Adipose tissue (tissue), 3 donors: Measurements from ENCODE around the gene APOD. TPM values are rescaled to one million over a fixed set of nuclear protein-coding genes. Genes with fewer than 3 reads are reported as not detected.
"Not testable (repeated sequence)": the region's sequence is repeated elsewhere in the genome, so short reads cannot be mapped to it uniquely, and the experiment has no call there.

Experiments used
- H3K27ac ChIP-seq: one replicate; pipeline ENCODE4 v1.5.1; 2013; ENCODE audit warnings: low read depth, low read length
- WGBS, 3 donors: extraction: QIAGEN DNeasy Blood & Tissue Kit; methylation state at CpG; one replicate each; pipeline ENCODE4 v1.1.7; 2013; 5-methylcytosine and 5-hydroxymethylcytosine counted together
- polyA plus RNA-seq, 3 donors: library from polyadenylated mRNA; stranded (reverse); fragments of 200-250 nt; gene quantifications; one replicate each; pipeline ENCODE4 v1.2.3, GENCODE V29; 2013
- donor health status: healthy with polysubstance abuse.
- donor health status: Bipolar disorder and iron deficiency.
- donor health status: healthy.

Gene APOD
- polyA plus RNA-seq, 3 donors = 70.3 to 618 (median 602) TPM

DNA sequence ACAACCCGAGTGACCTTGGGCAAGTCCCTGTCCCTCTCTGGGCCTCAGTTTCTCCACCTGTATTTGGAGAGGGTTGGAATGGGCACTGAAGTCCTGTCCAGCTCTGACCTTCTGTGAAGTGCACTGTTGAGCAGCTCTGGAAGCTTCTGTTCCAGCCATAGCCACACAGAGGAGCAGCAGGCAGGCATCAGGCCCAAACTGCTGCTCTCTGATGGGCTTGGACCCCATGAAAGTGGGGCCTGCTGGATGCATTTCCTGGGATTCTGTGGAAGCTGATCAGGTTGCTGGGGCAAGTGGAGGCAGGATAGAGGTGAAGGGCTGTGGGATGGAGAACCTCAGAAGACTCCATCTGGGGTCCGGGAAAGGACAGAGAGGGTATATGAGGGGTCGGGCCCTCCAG is 36.7 kb upstream of the APOD start:
- WGBS, 3 donors = 83 to 98% (median 91%) methylated on average over 2 to 3 of the region's 3 CpGs

DNA sequence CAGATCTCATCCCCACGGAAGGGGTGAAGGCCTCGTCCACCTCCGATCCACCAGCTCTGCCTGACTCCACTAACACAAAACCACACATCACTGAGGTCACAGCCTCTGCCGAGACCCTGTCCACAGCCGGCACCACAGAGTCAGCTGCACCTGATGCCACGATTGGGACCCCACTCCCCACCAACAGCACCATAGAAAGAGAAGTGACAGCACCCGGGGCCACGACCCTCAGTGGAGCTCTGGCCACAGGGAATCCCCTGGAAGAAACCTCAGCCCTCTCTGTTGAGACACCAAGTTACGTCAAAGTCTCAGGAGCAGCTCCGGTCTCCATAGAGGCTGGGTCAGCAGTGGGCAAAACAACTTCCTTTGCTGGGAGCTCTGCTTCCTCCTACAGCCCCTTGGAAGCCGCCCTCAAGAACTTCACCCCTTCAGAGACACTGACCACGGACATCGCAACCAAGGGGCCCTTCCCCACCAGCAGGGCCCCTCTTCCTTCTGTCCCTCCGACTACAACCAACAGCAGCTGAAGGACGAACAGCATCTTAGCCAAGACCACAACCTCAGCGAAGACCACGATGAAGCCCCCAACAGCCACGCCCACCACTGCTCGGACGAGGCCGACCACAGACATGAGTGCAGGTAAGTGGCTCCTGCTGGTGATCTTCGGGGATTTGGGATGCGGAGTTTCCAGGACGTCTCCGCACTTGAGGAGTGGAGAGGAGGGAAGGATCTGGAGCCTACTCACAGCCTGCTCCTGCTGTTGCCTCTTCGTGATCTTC is 36.0 kb upstream of the APOD start:
- H3K27ac ChIP-seq = not testable (repeated sequence)
- 71 to 85% (median 75%) methylated on average over 23 to 26 of the region's 26 CpGs for WGBS, 3 donors

More for the DNA sequence above, 36.7 kb upstream of the APOD start:
- H3K27ac ChIP-seq = not testable (repeated sequence)

DNA sequence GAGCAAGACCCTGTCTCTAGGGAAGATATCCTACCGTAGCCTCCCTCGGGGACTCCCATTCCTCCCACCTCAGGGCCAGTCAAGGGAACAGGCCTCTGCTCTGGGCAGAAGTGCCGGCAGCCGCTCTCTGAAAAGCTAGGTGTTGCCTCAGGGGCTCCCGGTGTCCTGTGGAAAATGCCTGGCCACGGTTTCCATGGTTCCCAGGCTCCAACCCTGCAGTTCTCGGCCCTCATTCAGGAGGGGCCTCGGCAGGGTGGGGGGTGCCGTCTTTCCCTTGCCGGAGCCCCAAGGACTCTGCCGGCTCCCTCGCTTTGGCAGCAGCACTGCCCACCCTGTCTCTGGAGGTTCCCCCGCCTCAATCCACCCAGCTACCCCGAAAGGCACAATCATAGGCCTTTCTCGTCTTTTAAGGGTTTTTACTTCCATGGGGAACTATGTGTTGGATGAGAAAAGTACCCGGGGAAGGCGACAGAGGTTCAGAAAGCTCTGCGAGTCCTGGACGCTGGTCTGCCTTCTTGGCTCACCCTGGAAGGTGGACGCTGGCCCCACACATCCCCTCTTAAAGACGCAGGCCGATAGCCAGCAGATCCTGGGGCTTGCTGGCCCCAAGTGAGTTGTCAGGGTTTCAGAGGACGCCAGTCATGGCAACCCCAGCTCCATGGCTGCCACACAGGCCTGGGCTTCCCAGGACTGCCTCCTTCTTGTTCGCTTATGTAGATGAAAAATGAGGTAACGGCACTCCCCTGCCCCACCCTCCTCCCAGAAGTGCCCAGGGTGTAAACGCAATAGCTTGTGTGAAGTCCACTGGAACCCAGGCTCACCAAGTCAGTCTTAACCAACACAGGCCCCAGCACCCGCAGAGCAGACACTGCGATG is 34.3 kb upstream of the APOD start:
- H3K27ac ChIP-seq = not testable (repeated sequence)
- WGBS, 3 donors = 58 to 72% (median 72%) methylated on average over 18 to 24 of the region's 28 CpGs

DNA sequence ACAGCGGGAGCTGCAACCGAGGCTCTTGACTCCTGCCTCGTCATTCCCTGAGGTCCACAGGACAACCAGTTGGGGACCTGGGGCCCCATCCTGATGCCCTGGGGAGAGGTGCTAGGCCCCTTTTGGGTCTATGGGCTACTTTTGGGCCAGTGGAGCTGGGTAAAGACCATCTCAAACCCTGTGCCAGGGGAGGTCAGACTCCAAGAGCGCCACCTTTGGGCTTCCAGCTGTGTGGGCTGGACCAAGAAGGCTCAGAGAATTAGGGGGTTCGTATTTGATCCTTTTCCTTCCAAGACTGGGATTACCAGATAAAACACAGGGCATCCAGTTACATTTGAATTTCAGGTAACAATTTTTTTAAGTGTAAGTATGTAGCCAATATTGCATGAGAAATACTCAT is 33.4 kb upstream of the APOD start:
- WGBS, 3 donors = 77 to 87% (median 79%) methylated on average over 5 of the region's 5 CpGs
- not testable (repeated sequence) for H3K27ac ChIP-seq

DNA sequence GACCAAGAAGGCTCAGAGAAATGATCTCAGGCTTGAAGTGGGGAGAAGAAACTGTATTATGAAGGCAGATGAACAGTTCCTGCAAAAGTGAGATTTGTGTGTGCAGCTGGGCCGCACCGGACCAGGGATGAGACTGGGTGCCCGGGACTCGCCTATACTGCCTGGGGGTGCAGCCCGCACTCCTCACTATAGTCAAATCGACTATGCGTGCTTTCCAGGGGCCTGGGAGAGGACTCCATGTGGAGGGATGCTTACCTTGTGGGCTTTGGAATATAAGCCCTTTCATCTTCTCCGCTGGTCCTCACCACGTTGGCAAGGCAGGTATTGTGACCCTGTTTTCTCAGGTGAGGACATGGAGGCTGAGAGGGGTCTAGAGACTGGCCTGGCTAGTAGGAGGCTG is 32.9 kb upstream of the APOD start:
- 84 to 97% (median 95%) methylated on average over 7 to 8 of the region's 9 CpGs for WGBS, 3 donors
- no peak overlapping the region for H3K27ac ChIP-seq

DNA sequence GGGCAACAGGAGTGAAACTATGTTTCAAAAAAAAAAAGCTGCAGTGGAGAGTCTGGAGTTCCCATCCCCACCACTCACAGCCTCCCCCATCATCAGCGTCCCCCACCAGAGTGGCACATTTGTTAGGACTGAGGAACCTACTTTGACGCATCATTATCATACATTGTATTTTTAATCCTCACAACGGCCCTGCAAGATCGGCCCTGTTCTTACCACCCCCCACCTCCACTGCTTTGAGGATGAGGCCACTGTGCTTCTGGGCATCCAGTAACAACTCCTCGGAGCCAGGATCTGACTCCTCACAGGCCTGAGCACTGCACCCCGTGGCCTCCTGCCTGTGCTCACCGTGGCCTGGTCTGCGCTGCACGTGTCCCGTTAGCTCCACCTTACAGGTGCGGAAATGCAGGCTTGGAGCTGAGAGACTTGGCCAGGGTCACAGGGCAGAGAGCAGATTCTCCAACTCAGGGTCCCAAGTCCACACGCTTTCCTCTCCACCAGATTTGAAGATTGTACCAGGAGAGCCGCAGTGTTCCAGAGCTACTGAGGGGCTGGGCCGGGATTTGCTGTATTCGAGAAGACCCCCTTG is 32.3 kb upstream of the APOD start:
- H3K27ac ChIP-seq = not testable (repeated sequence)
- WGBS, 3 donors = 82 to 86% (median 84%) methylated on average over 6 to 8 of the region's 15 CpGs

DNA sequence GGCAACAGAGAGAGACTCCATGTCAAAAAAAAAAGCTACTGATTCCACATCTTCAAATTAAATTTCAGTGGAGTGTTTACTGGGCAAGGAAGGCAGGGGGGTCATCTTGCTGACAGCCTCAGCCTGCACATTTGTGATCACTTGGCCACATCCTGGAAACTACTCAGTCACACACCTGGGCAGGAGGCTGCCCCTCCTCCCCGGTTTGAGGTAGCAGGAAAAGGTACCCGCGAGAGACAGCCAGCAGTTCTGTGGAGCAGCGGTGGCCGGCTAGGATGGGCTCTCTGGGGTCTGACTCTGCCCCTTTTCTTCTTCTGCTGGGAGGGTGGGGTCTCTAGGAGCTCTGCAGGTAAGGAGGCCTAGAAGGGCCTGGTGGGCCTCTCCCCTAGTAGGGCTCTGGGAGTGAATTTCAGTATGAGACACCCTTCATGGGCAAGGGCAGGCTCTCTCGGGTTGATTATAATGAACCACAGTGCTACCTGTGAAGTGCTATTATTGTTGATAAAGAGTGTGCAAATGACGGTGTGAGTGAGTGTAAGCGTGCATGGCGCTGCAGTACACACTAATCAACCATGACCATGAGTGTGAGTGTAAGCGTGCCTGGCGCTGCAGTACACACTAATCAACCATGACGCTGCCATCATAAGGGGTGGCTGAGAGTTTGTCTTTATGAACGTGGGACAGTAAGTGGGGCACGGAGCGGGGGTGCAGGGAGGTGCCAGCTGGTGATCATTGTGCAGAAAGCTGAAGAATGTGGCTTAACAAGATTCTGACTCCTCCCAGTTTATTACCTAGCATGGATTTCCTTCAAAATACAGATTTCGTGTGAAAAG is 31.1 kb upstream of the APOD start:
- 65 to 82% (median 70%) methylated on average over 13 of the region's 16 CpGs for WGBS, 3 donors
- H3K27ac ChIP-seq = not testable (repeated sequence)

DNA sequence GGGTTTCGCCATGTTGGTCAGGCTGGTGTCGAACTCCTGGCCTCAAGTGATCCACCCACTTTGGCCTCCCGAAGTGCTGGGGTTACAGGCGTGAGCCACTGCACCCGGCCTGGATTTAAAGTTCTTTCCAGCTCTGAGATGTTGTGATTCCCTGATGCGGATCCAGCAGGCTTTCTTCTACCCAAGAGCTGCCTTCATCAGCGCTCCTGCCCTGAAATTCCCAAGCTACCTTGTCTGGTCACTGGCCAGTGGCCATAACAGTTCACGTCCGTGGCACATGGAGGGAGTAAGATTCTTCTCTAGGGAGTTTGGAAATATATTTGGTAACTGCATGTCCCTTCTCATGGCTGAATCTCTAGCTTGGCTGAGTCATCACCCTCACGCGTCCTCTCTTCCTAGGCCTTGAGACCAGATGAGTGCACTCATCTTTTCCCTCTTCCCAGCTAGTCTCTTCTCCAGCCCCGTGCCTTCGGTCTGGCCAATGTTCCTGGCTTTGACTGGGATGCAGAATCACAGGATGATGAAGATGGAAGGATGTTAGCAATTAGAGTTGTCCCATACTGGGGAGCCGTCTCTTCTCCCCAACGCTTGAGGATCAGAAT is 29.8 kb upstream of the APOD start:
- no peak overlapping the region for H3K27ac ChIP-seq
- WGBS, 3 donors = 68 to 81% (median 74%) methylated on average over 14 to 15 of the region's 15 CpGs

DNA sequence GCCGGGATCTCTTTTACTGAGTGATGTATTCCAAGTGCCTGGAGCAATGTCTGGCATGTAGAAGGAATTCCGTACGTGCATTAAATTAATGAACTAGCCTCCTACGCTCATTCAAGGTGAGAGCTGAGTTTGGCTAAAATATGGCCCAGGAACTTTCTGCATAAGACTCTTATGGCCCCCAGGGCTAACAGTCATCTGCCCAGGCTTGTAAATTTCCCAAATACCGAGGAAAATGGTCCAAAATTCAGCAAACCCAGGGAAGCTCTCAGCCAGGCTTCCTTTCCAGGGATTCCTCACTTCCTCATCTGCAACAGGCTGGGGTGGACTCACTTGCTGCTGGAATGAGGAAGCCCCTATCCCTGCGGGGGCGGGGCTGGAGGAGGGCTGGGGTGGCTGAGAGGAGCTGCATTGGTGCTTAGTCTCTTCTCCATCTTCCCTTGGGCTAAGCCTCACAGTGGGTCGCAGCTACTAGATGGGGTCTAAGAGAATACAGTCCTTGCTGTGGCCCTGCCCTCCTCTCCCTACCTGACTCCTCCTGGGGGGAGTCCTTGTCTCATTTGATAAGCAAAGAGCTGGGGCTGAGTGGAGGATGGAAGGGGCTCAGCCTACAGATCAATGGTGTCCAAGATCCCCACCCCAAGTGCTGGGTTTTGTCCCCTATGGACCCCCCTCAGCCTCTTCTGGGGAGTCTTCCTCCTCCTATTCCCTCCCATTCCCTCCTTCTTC is 28.5 kb upstream of the APOD start:
- no peak overlapping the region for H3K27ac ChIP-seq
- WGBS, 3 donors = 55 to 61% (median 56%) methylated on average over 8 of the region's 8 CpGs

DNA sequence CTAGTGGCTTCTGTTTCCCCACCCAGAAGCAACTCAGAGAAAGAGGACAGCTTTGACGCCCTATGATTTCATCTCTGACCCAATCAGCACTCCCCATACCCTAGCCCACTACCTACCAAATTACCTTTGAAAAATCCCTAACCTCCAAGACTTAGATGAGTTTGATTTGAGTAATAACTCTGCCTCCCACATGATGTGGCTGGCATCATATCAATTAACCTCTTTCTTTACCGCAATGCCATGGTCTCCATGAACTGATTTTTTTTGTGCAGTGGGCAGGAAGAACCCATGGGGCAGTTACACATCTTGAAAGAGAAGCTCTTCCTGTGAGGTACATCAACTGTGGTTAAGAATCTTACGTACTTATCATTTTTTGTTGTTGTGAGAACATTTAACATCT is 25.5 kb upstream of the APOD start:
- H3K27ac ChIP-seq = no peak overlapping the region
- WGBS, 3 donors = 78 to 85% (median 85%) methylated on average over 3 of the region's 3 CpGs

DNA sequence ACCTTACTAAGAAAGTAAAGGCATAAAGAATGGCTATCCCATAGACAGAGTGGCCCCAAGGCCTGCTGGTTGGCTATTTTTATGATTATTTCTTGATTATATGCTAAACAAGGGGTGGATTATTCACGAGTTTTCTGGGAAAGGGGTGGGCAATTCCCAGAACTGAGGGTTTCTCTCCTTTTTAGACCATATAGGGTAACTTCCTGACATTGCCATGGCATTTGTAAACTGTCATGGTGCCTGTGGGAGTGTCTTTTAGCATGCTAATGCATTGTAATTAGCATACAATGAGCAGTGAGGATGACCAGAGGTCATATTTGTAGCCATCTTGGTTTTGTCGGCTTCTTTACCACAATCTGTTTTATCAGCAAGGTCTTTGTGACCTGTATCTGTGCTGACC is 18.0 kb upstream of the APOD start:
- 73 to 93% (median 85%) methylated on average over 2 of the region's 2 CpGs for WGBS, 3 donors
- not testable (repeated sequence) for H3K27ac ChIP-seq

DNA sequence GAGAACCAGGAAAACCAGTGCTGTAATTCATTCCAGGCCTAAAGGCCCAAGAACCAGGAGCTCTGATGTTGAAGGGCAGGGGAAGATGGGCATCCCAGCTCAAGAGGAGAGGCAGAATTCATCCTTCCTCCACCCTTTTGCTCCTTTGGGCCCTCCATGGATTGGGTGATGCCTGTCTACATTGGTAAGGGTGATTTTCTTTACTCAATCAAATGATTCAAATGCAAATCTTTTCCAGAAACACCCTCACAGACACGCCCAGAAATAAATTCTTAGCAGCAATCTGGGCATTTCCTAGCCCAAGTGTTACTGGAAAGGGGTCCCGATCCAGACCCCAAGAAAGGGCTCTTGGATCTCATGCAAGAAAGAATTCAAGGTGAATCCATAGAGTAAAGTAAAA is 17.6 kb upstream of the APOD start:
- WGBS, 3 donors = 84 to 100% (median 93%) methylated on average over 2 of the region's 2 CpGs
- no peak overlapping the region for H3K27ac ChIP-seq

DNA sequence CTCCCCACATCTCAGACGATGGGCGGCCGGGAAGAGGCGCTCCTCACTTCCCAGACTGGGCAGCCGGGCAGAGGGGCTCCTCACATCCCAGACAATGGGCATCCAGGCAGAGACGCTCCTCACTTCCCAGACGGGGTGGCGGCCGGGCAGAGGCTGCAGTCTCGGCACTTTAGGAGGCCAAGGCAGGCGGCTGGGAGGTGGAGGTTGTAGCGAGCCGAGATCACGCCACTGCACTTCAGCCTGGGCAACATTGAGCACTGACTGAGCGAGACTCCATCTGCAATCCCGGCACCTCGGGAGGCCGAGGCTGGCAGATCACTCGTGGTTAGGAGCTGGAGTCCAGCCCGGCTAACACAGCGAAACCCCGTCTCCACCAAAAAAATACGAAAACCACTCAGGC is 16.2 kb upstream of the APOD start:
- WGBS, 3 donors = 88 to 92% (median 90%) methylated on average over 13 to 19 of the region's 23 CpGs
- not testable (repeated sequence) for H3K27ac ChIP-seq

DNA sequence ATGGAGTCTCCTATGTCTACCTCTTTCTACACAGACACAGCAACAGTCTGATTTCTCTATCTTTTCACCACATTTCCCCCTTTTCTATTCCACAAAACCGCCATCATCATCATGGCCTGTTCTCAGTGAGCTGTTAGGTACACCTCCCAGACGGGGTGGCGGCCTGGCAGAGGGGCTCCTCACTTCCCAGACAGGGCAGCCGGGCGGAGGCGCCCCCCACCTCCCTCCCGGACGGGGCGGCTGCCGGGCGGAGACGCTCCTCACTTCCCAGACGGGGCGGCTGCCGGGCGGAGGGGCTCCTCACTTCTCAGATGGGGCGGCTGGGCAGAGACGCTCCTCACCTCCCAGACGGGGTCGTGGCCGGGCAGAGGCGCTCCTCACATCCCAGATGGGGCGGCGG is 15.8 kb upstream of the APOD start:
- WGBS, 3 donors = 89 to 96% (median 92%) methylated on average over 14 to 19 of the region's 24 CpGs
- H3K27ac ChIP-seq = not testable (repeated sequence)

DNA sequence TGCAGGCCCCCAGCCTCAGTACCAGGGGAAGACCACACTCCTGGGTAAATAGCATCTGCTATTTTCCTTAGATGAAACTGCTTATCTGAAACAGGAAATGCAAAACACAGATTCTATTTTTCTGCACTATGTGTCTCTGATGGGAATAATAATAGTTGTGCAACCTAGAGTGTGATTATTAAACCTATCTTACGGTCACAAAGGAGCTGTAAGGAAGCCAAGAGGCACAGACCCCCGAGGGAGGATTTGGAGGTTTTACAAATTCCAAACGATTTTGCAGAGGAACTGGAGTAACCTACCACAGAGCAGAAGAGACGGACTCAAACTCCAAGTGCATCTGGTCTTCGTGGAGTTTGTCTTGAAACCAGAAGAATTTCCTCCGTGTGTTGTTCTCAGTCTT is 14.1 kb upstream of the APOD start:
- no peak overlapping the region for H3K27ac ChIP-seq
- WGBS, 3 donors = 44 to 55% (median 51%) methylated on average over 6 of the region's 6 CpGs

DNA sequence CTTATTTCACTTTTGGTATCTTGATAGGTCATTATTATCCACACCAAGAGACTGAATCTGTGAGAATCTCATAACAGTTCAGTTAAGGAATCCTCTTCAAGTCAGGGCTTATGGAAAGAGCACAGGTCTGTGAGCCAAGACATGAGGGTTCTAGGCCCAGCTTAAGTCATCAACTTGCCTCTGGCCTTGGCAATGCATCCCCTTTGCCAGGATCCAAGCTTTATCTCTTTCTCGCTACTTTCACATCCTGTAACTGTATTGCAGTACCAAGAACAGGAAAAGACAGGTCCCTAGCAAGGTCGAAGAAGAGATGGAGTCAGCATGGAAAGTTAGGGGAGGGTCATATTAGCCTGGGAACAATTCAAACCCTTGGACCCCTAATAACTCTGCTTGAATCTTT is 13.5 kb upstream of the APOD start:
- H3K27ac ChIP-seq = no peak overlapping the region
- WGBS, 3 donors = 58 to 73% (median 58%) methylated on average over 2 of the region's 2 CpGs

DNA sequence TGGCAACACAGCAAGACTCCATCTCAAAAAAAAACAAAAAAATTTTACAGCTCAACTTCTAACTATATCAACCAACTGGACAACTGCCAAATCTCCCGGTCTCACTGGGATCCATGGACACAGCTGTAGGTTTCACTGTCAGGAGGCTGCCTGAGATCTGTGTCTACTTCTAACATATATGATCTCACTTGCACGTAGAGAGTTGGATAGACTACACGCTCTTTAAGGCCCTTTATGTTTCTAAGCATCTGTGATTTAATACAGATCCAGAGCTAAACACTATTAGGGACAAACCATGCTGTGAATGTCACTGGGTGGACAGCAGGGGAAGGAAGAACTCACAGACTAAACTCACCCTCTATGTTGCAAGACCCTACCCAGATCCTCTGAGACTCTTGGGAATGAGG is 13.0 kb upstream of the APOD start:
- H3K27ac ChIP-seq = no peak overlapping the region
- 54 to 59% (median 58%) methylated on average over 3 of the region's 3 CpGs for WGBS, 3 donors
